ENCODE data around the gene SPATA3. TPM values are rescaled to one million over a fixed set of nuclear protein-coding genes. Genes with fewer than 3 reads are reported as not detected.
"Not testable (repeated sequence)": the region's sequence is repeated elsewhere in the genome, so short reads cannot be mapped to it uniquely, and the experiment has no call there.

SPATA3 gene
- total RNA-seq, 1 experiment from 2014 or later: not detected

- H3K27me3 ChIP-seq (ENCODE audit: low read length); H3K4me2 ChIP-seq (ENCODE audit: low read depth, low read length, poor library complexity, severe bottlenecking); H3K9ac ChIP-seq (ENCODE audit: low read length); H3K79me2 ChIP-seq (ENCODE audit: low read length); H3K4me1 ChIP-seq (ENCODE audit: low read length); DNase-seq; H4K20me1 ChIP-seq (ENCODE audit: insufficient read depth, low read depth, low read length); H3K36me3 ChIP-seq (ENCODE audit: insufficient read depth, low read length); H2AFZ ChIP-seq (ENCODE audit: low read length); H3K9me2 ChIP-seq (replicated peaks; ENCODE audit: insufficient read depth, low read length); H3K9me3 ChIP-seq (ENCODE audit: low read length); H3K4me3 ChIP-seq (ENCODE audit: low read length); H3K27ac ChIP-seq (ENCODE audit: low read length): not testable (repeated sequence)
Measured at GRCh38 chr2:231004930-231005329, 9.0 kb downstream of the SPATA3 start.

- DNase-seq: no peak
- H3K4me1 ChIP-seq (ENCODE audit: low read length): no peaks in the 10 kb centered on the region
- H3K4me2 ChIP-seq (ENCODE audit: low read depth, low read length, poor library complexity, severe bottlenecking): no peak overlapping the region
- H3K9me3 ChIP-seq (ENCODE audit: low read length): no peaks in the 10 kb centered on the region
- no peak overlapping the region for H3K27ac ChIP-seq (ENCODE audit: low read length)
- no peaks in the 10 kb centered on the region for H4K20me1 ChIP-seq (ENCODE audit: insufficient read depth, low read depth, low read length)
- H3K9me2 ChIP-seq (replicated peaks; ENCODE audit: insufficient read depth, low read length): no peaks in the 10 kb centered on the region
- no peaks in the 10 kb centered on the region for H3K36me3 ChIP-seq (ENCODE audit: insufficient read depth, low read length)
- H2AFZ ChIP-seq (ENCODE audit: low read length): no peak overlapping the region
- no peak overlapping the region for H3K9ac ChIP-seq (ENCODE audit: low read length)
- no peak overlapping the region for H3K4me3 ChIP-seq (ENCODE audit: low read length)
- H3K27me3 ChIP-seq (ENCODE audit: low read length): no peaks in the 10 kb centered on the region
- H3K79me2 ChIP-seq (ENCODE audit: low read length): no peaks in the 10 kb centered on the region
Measured at GRCh38 chr2:231007286-231008098, 11.6 kb downstream of the SPATA3 start.

- no peaks in the 10 kb centered on the region for H4K20me1 ChIP-seq (ENCODE audit: insufficient read depth, low read depth, low read length)
- H2AFZ ChIP-seq (ENCODE audit: low read length): no peak overlapping the region
- DNase-seq: no peak
Measured at GRCh38 chr2:231008131-231008530, 12.2 kb downstream of the SPATA3 start.

GRCh38 chr2:231009236-231009919 lies 13.5 kb downstream of the SPATA3 start:
- Histone ChIP-seq H3K27ac (ENCODE audit: low read length) (no peak overlapping the region), H3K4me3 (ENCODE audit: low read length) (no peak overlapping the region)

More at GRCh38 chr2:231008131-231008530, 12.2 kb downstream of the SPATA3 start:
- Histone ChIP-seq H3K9me2 (replicated peaks; ENCODE audit: insufficient read depth, low read length) (no peaks in the 10 kb centered on the region), H3K4me3 (ENCODE audit: low read length) (no peak overlapping the region), H3K36me3 (ENCODE audit: insufficient read depth, low read length) (no peaks in the 10 kb centered on the region), H3K4me1 (ENCODE audit: low read length) (no peaks in the 10 kb centered on the region), H3K9me3 (ENCODE audit: low read length) (no peaks in the 10 kb centered on the region), H3K4me2 (ENCODE audit: low read depth, low read length, poor library complexity, severe bottlenecking) (no peak overlapping the region), H3K79me2 (ENCODE audit: low read length) (no peaks in the 10 kb centered on the region), H3K9ac (ENCODE audit: low read length) (no peak overlapping the region), H3K27me3 (ENCODE audit: low read length) (no peaks in the 10 kb centered on the region), H3K27ac (ENCODE audit: low read length) (no peak overlapping the region)

GRCh38 chr2:231010201-231010730 lies 14.3 kb downstream of the SPATA3 start:
- Histone ChIP-seq H3K4me2 (ENCODE audit: low read depth, low read length, poor library complexity, severe bottlenecking) (no peak overlapping the region), H3K9me3 (ENCODE audit: low read length) (no peaks in the 10 kb centered on the region), H3K27me3 (ENCODE audit: low read length) (no peaks in the 10 kb centered on the region), H3K9me2 (replicated peaks; ENCODE audit: insufficient read depth, low read length) (no peaks in the 10 kb centered on the region), H4K20me1 (ENCODE audit: insufficient read depth, low read depth, low read length) (no peaks in the 10 kb centered on the region), H3K27ac (ENCODE audit: low read length) (no peak overlapping the region), H2AFZ (ENCODE audit: low read length) (no peak overlapping the region), H3K79me2 (ENCODE audit: low read length) (no peaks in the 10 kb centered on the region), H3K36me3 (ENCODE audit: insufficient read depth, low read length) (no peaks in the 10 kb centered on the region), H3K4me3 (ENCODE audit: low read length) (no peak overlapping the region), H3K9ac (ENCODE audit: low read length) (no peak overlapping the region), H3K4me1 (ENCODE audit: low read length) (no peaks in the 10 kb centered on the region)
- DNase-seq: no peak

More at GRCh38 chr2:231009236-231009919, 13.5 kb downstream of the SPATA3 start:
- Histone ChIP-seq H3K9me3 (ENCODE audit: low read length) (no peaks in the 10 kb centered on the region), H3K9me2 (replicated peaks; ENCODE audit: insufficient read depth, low read length) (no peaks in the 10 kb centered on the region), H3K27me3 (ENCODE audit: low read length) (no peaks in the 10 kb centered on the region), H3K9ac (ENCODE audit: low read length) (no peak overlapping the region), H3K36me3 (ENCODE audit: insufficient read depth, low read length) (no peaks in the 10 kb centered on the region), H4K20me1 (ENCODE audit: insufficient read depth, low read depth, low read length) (no peaks in the 10 kb centered on the region), H3K4me2 (ENCODE audit: low read depth, low read length, poor library complexity, severe bottlenecking) (no peak overlapping the region), H3K4me1 (ENCODE audit: low read length) (no peaks in the 10 kb centered on the region), H3K79me2 (ENCODE audit: low read length) (no peaks in the 10 kb centered on the region), H2AFZ (ENCODE audit: low read length) (no peak overlapping the region)
- DNase-seq: no peak

GRCh38 chr2:231011526-231011925 lies 15.6 kb downstream of the SPATA3 start:
- Histone ChIP-seq H3K9ac (ENCODE audit: low read length) (no peak overlapping the region), H3K9me2 (replicated peaks; ENCODE audit: insufficient read depth, low read length) (no peaks in the 10 kb centered on the region), H3K4me2 (ENCODE audit: low read depth, low read length, poor library complexity, severe bottlenecking) (no peak overlapping the region), H3K36me3 (ENCODE audit: insufficient read depth, low read length) (no peaks in the 10 kb centered on the region), H3K4me3 (ENCODE audit: low read length) (no peak overlapping the region), H3K4me1 (ENCODE audit: low read length) (no peaks in the 10 kb centered on the region), H3K27me3 (ENCODE audit: low read length) (no peaks in the 10 kb centered on the region), H3K27ac (ENCODE audit: low read length) (no peak overlapping the region), H3K9me3 (ENCODE audit: low read length) (no peaks in the 10 kb centered on the region), H4K20me1 (ENCODE audit: insufficient read depth, low read depth, low read length) (no peaks in the 10 kb centered on the region), H3K79me2 (ENCODE audit: low read length) (no peaks in the 10 kb centered on the region), H2AFZ (ENCODE audit: low read length) (no peak overlapping the region)
- no peak for DNase-seq

GRCh38 chr2:231012463-231012862 lies 16.5 kb downstream of the SPATA3 start:
- H2AFZ ChIP-seq (ENCODE audit: low read length): no peak overlapping the region
- H3K4me2 ChIP-seq (ENCODE audit: low read depth, low read length, poor library complexity, severe bottlenecking): no peak overlapping the region
- H3K36me3 ChIP-seq (ENCODE audit: insufficient read depth, low read length): no peaks in the 10 kb centered on the region
- H3K9me3 ChIP-seq (ENCODE audit: low read length): no peaks in the 10 kb centered on the region
- H3K9ac ChIP-seq (ENCODE audit: low read length): no peak overlapping the region
- H3K79me2 ChIP-seq (ENCODE audit: low read length): no peaks in the 10 kb centered on the region
- no peak overlapping the region for H3K4me3 ChIP-seq (ENCODE audit: low read length)
- no peak for DNase-seq
- H3K27ac ChIP-seq (ENCODE audit: low read length): no peak overlapping the region
- no peaks in the 10 kb centered on the region; the same call in 1 of the 2 replicates for H3K4me1 ChIP-seq (ENCODE audit: low read length)
- H3K9me2 ChIP-seq (replicated peaks; ENCODE audit: insufficient read depth, low read length): no peaks in the 10 kb centered on the region
- no peaks in the 10 kb centered on the region for H3K27me3 ChIP-seq (ENCODE audit: low read length)
- no peaks in the 10 kb centered on the region for H4K20me1 ChIP-seq (ENCODE audit: insufficient read depth, low read depth, low read length)

GRCh38 chr2:231013820-231014219 lies 17.9 kb downstream of the SPATA3 start:
- Histone ChIP-seq H3K9ac (ENCODE audit: low read length) (no peak overlapping the region), H3K27ac (ENCODE audit: low read length) (no peak overlapping the region), H3K4me1 (ENCODE audit: low read length) (no peaks in the 10 kb centered on the region; the same call in 1 of the 2 replicates), H3K4me3 (ENCODE audit: low read length) (no peak overlapping the region), H3K4me2 (ENCODE audit: low read depth, low read length, poor library complexity, severe bottlenecking) (no peak overlapping the region), H3K9me3 (ENCODE audit: low read length) (no peaks in the 10 kb centered on the region), H3K79me2 (ENCODE audit: low read length) (no peaks in the 10 kb centered on the region), H3K27me3 (ENCODE audit: low read length) (no peaks in the 10 kb centered on the region), H3K36me3 (ENCODE audit: insufficient read depth, low read length) (no peaks in the 10 kb centered on the region), H2AFZ (ENCODE audit: low read length) (no peak overlapping the region), H3K9me2 (replicated peaks; ENCODE audit: insufficient read depth, low read length) (no peaks in the 10 kb centered on the region), H4K20me1 (ENCODE audit: insufficient read depth, low read depth, low read length) (no peaks in the 10 kb centered on the region)
- DNase-seq: no peak

Measured in Karpas-422 (cell line).